Endothelial cell of umbilical vein (primary cell): ENCODE data around the gene SMARCA2. TPM values are rescaled to one million over a fixed set of nuclear protein-coding genes. Genes with fewer than 3 reads are reported as not detected.

Experiments
- BruUV-seq: library from RNA; stranded (reverse); fragments of 400-500 nt; replicated peaks from 2 replicates; lab custom pipeline; 2021; lab: Mats Ljungman, UMichigan
- CTCF ChIA-PET: fragments of 300-600, 350-600 bp; sonication (Branson Sonifier 250); formaldehyde crosslinking; loops from one replicate; lab custom pipeline; 2021; ENCODE audit warnings: antibody characterized with exemption, inconsistent platforms; lab: Charles Lee
- POLR2A ChIA-PET: fragments of 300-600, 350-600 bp; sonication (Branson Sonifier 250); formaldehyde crosslinking; loops from one replicate; lab custom pipeline; 2021; ENCODE audit warnings: antibody characterized with exemption, inconsistent platforms; lab: Charles Lee
- DNase-seq: peaks from one replicate; pipeline ENCODE4 v3.0.0-alpha.2; 2011; ENCODE audit warnings: low read depth, low spot score
- FAIRE-seq: peaks from 2 replicates; lab custom pipeline; 2011; peaks lifted over from hg19 to GRCh38; lab: Jason Lieb, UNC
- H2AFZ ChIP-seq: 2 replicates; pipeline ENCODE4 v1.6.0; 2012; ENCODE audit warnings: low read depth, low read length, control low read depth, inconsistent platforms
- H3K27ac ChIP-seq: 2 replicates; pipeline ENCODE4 v1.5.1; 2011; ENCODE audit warnings: low read depth, mild to moderate bottlenecking, control low read depth, low read length, moderate library complexity; ENCODE audit not compliant: insufficient read depth
- H3K27me3 ChIP-seq, 2 experiments: 2 replicates each; pipeline versions ENCODE4 v1.6.0 to v1.6.1; 2011; ENCODE audit warnings: low read length in 2 of 2, mixed read lengths in 1 of 2; ENCODE audit not compliant: control insufficient read depth in 2 of 2, insufficient read depth in 2 of 2
- H3K36me3 ChIP-seq, 2 experiments: 2 replicates in 1 of 2; 3 replicates in 1 of 2; pipeline ENCODE4 v1.5.1; 2011; ENCODE audit warnings: low read length in 2 of 2, mild to moderate bottlenecking in 1 of 2, moderate library complexity in 1 of 2; ENCODE audit not compliant: control insufficient read depth in 2 of 2, insufficient read depth in 2 of 2; ENCODE audit errors: extremely low read depth in 1 of 2
- H3K4me1 ChIP-seq: 3 replicates; pipeline ENCODE4 v1.5.1; 2011; ENCODE audit warnings: mild to moderate bottlenecking, low read length; ENCODE audit not compliant: control insufficient read depth, insufficient read depth; ENCODE audit errors: extremely low read depth
- H3K4me2 ChIP-seq: 2 replicates; pipeline ENCODE4 v1.6.1; 2011; ENCODE audit warnings: low read length, control low read depth, mixed read lengths; ENCODE audit not compliant: insufficient read depth
- H3K4me3 ChIP-seq, 3 experiments: fragments of 200-600 bp in 1 of 3; sonication (generic), shearing (Covaris generic) in 1 of 3; replicated peaks in 1 of 3; 2 replicates each; pipeline ENCODE4 v1.5.1; 2011 to 2016; ENCODE audit warnings: control low read depth in 3 of 3, low read length in 3 of 3, mild to moderate bottlenecking in 2 of 3, inconsistent platforms in 1 of 3, low read depth in 1 of 3, moderate library complexity in 1 of 3; ENCODE audit not compliant: insufficient read depth in 1 of 3
- H3K79me2 ChIP-seq: 2 replicates; pipeline ENCODE4 v1.6.0; 2012; ENCODE audit warnings: low read length, inconsistent platforms; ENCODE audit not compliant: control insufficient read depth, insufficient read depth
- H3K9ac ChIP-seq: replicated peaks from 2 replicates; pipeline ENCODE3; 2011; ENCODE audit warnings: low read length, control low read depth; ENCODE audit not compliant: insufficient read depth; ENCODE audit errors: extremely low read depth
- H3K9me1 ChIP-seq: replicated peaks from 3 replicates; pipeline ENCODE4 v1.6.0; 2011; ENCODE audit warnings: mild to moderate bottlenecking, low read length; ENCODE audit not compliant: control insufficient read depth, insufficient read depth; ENCODE audit errors: extremely low read depth
- H3K9me3 ChIP-seq: replicated peaks from 2 replicates; pipeline ENCODE4 v1.5.1; 2012; ENCODE audit warnings: low read length, inconsistent platforms; ENCODE audit not compliant: control insufficient read depth, insufficient read depth
- H4K20me1 ChIP-seq: replicated peaks from 2 replicates; pipeline ENCODE3; 2011; ENCODE audit warnings: mild to moderate bottlenecking, low read length; ENCODE audit not compliant: control insufficient read depth, insufficient read depth; ENCODE audit errors: extremely low read depth
- CTCF ChIP-seq, 2 donors: IDR thresholded peaks; 1 replicate in 1 of 2; 2 replicates in 1 of 2; pipeline ENCODE4 v1.5.1; 2011; ENCODE audit warnings: low read length in 2 of 2, mild to moderate bottlenecking in 2 of 2, moderate library complexity in 2 of 2, control low read depth in 1 of 2, inconsistent platforms in 1 of 2, low read depth in 1 of 2; ENCODE audit not compliant: insufficient read depth in 1 of 2; ENCODE audit errors: extremely low read depth in 1 of 2
- EZH2 ChIP-seq: IDR thresholded peaks from 2 replicates; pipeline ENCODE4 v1.6.1; 2012; ENCODE audit warnings: borderline replicate concordance, low read depth, mild to moderate bottlenecking, moderate library complexity, low read length, inconsistent platforms; ENCODE audit not compliant: severe bottlenecking
- FOS ChIP-seq: IDR thresholded peaks from 2 replicates; pipeline ENCODE4 v1.6.1; 2011; ENCODE audit warnings: mild to moderate bottlenecking, low read length, moderate library complexity, borderline replicate concordance; ENCODE audit not compliant: insufficient read depth
- GATA2 ChIP-seq: IDR thresholded peaks from 2 replicates; pipeline ENCODE4 v1.7.0; 2011; ENCODE audit warnings: low read depth, mild to moderate bottlenecking, moderate library complexity, mixed read lengths, low read length; ENCODE audit not compliant: insufficient read length, insufficient read depth
- JUN ChIP-seq: IDR thresholded peaks from 2 replicates; pipeline ENCODE4 v1.6.1; 2011; ENCODE audit warnings: borderline replicate concordance, low read depth; ENCODE audit not compliant: insufficient read length, insufficient read depth
- MAX ChIP-seq: IDR thresholded peaks from 2 replicates; pipeline ENCODE4 v1.6.1; 2011; ENCODE audit not compliant: insufficient read depth, insufficient read length
- MYC ChIP-seq: IDR thresholded peaks from one replicate; pipeline ENCODE4 v1.6.1; 2011; ENCODE audit warnings: mild to moderate bottlenecking, low read depth, low read length
- POLR2A ChIP-seq: IDR thresholded peaks from 2 replicates; pipeline ENCODE4 v1.6.1; 2012; ENCODE audit warnings: low read depth, mild to moderate bottlenecking, control low read depth, low read length
- POLR2AphosphoS5 ChIP-seq: IDR thresholded peaks from 2 replicates; pipeline ENCODE4 v1.6.1; 2012; ENCODE audit warnings: low read depth, mild to moderate bottlenecking, control low read depth, low read length, moderate library complexity; ENCODE audit not compliant: insufficient read depth
- dilution Hi-C: fragments of 300-500 bp; cut with MboI; formaldehyde crosslinking; loops from one replicate; pipeline ENCODE4 v1.15.0; 2019; ENCODE audit warnings: low sequenced_read_pairs; ENCODE audit not compliant: extremely low pct_ligation_motif_present
- intact Hi-C: fragments of 100-400 bp; cut with micrococcal nuclease; formaldehyde crosslinking; loops from one replicate; pipeline ENCODE4 v1.10.0; 2022
- polyA plus RNA-seq, 4 experiments: library from polyadenylated mRNA; depleted of rRNA in 3 of 4; stranded (reverse) in 3 of 4; unstranded in 1 of 4; fragments of >200 nt; gene quantifications; 2 replicates each; pipeline versions ENCODE4 v1.2.1 to v1.2.3, GENCODE V29; 2011 to 2012; ENCODE audit warnings: missing spikeins in 1 of 4
- total RNA-seq: library from RNA; stranded (reverse); gene quantifications from 2 replicates; pipeline ENCODE4 v1.2.3, GENCODE V29; 2021

Gene SMARCA2
- total and polyA plus RNA-seq, 2 donors (not counting 3 experiments of a cell fraction or from before 2014, with no cell fraction given), result 54.5 to 79.9 TPM

GRCh38 chr9:2178034-2178734 lies 163.0 kb downstream of the SMARCA2 start:
- Histone ChIP-seq H3K36me3 (no peaks in the 10 kb centered on the region), H3K4me3 (no peak overlapping the region), H3K9me3 (no peaks in the 10 kb centered on the region), H3K4me2 (no peak overlapping the region), H2AFZ (no peak overlapping the region), H3K9me1 (no peaks in the 10 kb centered on the region), H3K27me3 (no peaks in the 10 kb centered on the region), H3K27ac (no peak overlapping the region), H3K9ac (no peak overlapping the region), H3K79me2 (no peaks in the 10 kb centered on the region), H4K20me1 (no peaks in the 10 kb centered on the region), H3K4me1 (no peaks in the 10 kb centered on the region)
- dilution Hi-C loops, result no loop called here
- ChIA-PET CTCF (interaction anchor here (1.2 to 1.5 kb wide), 2 partner anchors 14 to 46 kb away, joined by 3 read pairs; no protein-coding TSS in a partner anchor), POLR2A (no interaction called here)
- intact Hi-C loops, result no loop called here
- no peak for DNase-seq
- no TSS peak for BruUV-seq
- TF ChIP-seq MYC, result no peak
- TF ChIP-seq GATA2, result no peak
- no peak for TF ChIP-seq EZH2
- TF ChIP-seq JUN, result no peak
- TF ChIP-seq CTCF (IDR thresholded peaks at IDR 0.05; ENCODE audit: extremely low read depth in 1 of 2, insufficient read depth in 1 of 2, low read depth in 1 of 2, low read length in 2 of 2), result no peak
- no peak for TF ChIP-seq MAX
- no peak for TF ChIP-seq FOS
- TF ChIP-seq POLR2A, result no peak
- TF ChIP-seq POLR2AphosphoS5, result no peak
- FAIRE-seq, result no peak
